Adrenal gland (tissue), 12 donors: ENCODE results near the gene RASL10A. TPM values are rescaled to one million over a fixed set of nuclear protein-coding genes. Genes with fewer than 3 reads are reported as not detected.

Experiments used
- DNase-seq, 7 donors: peaks; one replicate each; pipeline ENCODE4 v3.0.0-alpha.2; 2019 to 2020
- H3K27ac ChIP-seq, 5 donors: fragments of 200-600 bp; sonication (generic) in 4 of 5; 1 replicate in 3 of 5; 2 replicates in 2 of 5; pipeline versions ENCODE4 v1.5.1 to v1.8.0; 2016 to 2020; ENCODE audit warnings: mild to moderate bottlenecking in 1 of 5
- H3K27me3 ChIP-seq: fragments of 200-600 bp; 2 replicates; pipeline ENCODE4 v1.8.0; 2021
- H3K36me3 ChIP-seq, 2 donors: fragments of 200-600 bp; replicated peaks in 1 of 2; 1 replicate in 1 of 2; 2 replicates in 1 of 2; pipeline versions ENCODE4 v1.5.1 to v1.8.0; 2018 to 2022
- H3K4me1 ChIP-seq, 2 donors: fragments of 200-600 bp; replicated peaks in 1 of 2; 1 replicate in 1 of 2; 2 replicates in 1 of 2; pipeline versions ENCODE4 v1.5.1 to v1.8.0; 2018 to 2021
- H3K4me3 ChIP-seq, 4 donors: fragments of 200-600 bp; sonication (generic) in 3 of 4; one replicate each; pipeline ENCODE4 v1.5.1; 2016 to 2018
- H3K9me3 ChIP-seq, 3 donors: fragments of 200-600 bp; sonication (generic) in 1 of 3; replicated peaks in 1 of 3; 1 replicate in 2 of 3; 2 replicates in 1 of 3; pipeline versions ENCODE4 v1.5.1 to v1.8.0; 2016 to 2021
- POLR2A ChIP-seq, 2 donors: fragments of 450-650 bp; IDR thresholded peaks; one replicate each; pipeline ENCODE4 v1.6.1; 2017; ENCODE audit warnings: antibody characterized with exemption in 2 of 2, mild to moderate bottlenecking in 2 of 2, moderate library complexity in 1 of 2
- WGBS, 4 donors: extraction: QIAGEN DNeasy Blood & Tissue Kit in 2 of 4; methylation state at CpG; one replicate each; pipeline versions ENCODE4 v1.1.5 to v1.1.7; 2013 to 2017; 5-methylcytosine and 5-hydroxymethylcytosine counted together
- intact Hi-C, 2 donors: fragments of 100-400 bp; cut with DNase I; formaldehyde crosslinking; loops; one replicate each; pipeline versions ENCODE4 v1.14.1 to v1.15.0; 2022 to 2023
- polyA plus RNA-seq, 3 donors: library from polyadenylated mRNA; stranded (reverse); fragments of 200-250 nt in 2 of 3; fragments of 350-450 nt in 1 of 3; fragmentation: Illumina TruSeq in 1 of 3; extraction: RNeasy Lipid Tissue Mini Kit (QIAGEN cat#74804) in 1 of 3; gene quantifications; one replicate each; pipeline ENCODE4 v1.2.3, GENCODE V29; 2013 to 2014
- total RNA-seq, 9 donors: library from RNA; depleted of rRNA in 4 of 9; stranded (reverse); fragments of >200 nt in 4 of 9; fragments of 120-200 nt in 1 of 9; fragmentation: NEBNext Ultra II Directional in 1 of 9; extraction: Animal tissue kit (Norgen Biotek cat#: 25700) in 1 of 9; gene quantifications; one replicate each; pipeline versions ENCODE4 v1.1.0 to v1.2.4, GENCODE V29; 2013 to 2023
- TF ChIP-seq, protein P1 (sequence below), 6 experiments: fragments of 450-650 bp in 4 of 6; fragments of 200-600 bp in 2 of 6; sonication (generic) in 1 of 6; IDR thresholded peaks; 1 replicate in 5 of 6; 2 replicates in 1 of 6; pipeline versions ENCODE4 v1.5.1 to v1.8.0; 2016 to 2021; ENCODE audit warnings: antibody characterized with exemption in 6 of 6, mild to moderate bottlenecking in 2 of 6, moderate library complexity in 1 of 6
- donor health status: healthy with polysubstance abuse.
- donor health status: Bipolar disorder and iron deficiency.
- donor health status: DM: yes; HTN: yes; CAD: no.
- donor health status: DM: no; HTN: no; CAD: no.
- donor health status: DM: no; HTN: no; CAD: no.
- donor health status: DM: yes; HTN: yes; CAD: no.

Gene RASL10A
- total and polyA plus RNA-seq, 12 donors, result 0.33 to 14.4 (median 1.8) TPM

- intact Hi-C loops, result loop anchor here in 1 of 2 donors (5.0 kb wide), 1 partner anchor 36 kb away; the partner anchor contains the start of gene RASL10A
- Histone ChIP-seq H3K27ac (no peak overlapping the region), H3K36me3 (peaks cover 0 to 98% of the 10 kb centered on the region in 2 donors), H3K4me1 (no peaks in the 10 kb centered on the region), H3K9me3 (no peaks in the 10 kb centered on the region), H3K27me3 (no peaks in the 10 kb centered on the region), H3K4me3 (no peak overlapping the region)
- WGBS, 4 donors, result 82 to 93% (median 90%) methylated on average over 10 to 11 of the region's 11 CpGs
- no peak for DNase-seq
- TF ChIP-seq, protein P1, sequence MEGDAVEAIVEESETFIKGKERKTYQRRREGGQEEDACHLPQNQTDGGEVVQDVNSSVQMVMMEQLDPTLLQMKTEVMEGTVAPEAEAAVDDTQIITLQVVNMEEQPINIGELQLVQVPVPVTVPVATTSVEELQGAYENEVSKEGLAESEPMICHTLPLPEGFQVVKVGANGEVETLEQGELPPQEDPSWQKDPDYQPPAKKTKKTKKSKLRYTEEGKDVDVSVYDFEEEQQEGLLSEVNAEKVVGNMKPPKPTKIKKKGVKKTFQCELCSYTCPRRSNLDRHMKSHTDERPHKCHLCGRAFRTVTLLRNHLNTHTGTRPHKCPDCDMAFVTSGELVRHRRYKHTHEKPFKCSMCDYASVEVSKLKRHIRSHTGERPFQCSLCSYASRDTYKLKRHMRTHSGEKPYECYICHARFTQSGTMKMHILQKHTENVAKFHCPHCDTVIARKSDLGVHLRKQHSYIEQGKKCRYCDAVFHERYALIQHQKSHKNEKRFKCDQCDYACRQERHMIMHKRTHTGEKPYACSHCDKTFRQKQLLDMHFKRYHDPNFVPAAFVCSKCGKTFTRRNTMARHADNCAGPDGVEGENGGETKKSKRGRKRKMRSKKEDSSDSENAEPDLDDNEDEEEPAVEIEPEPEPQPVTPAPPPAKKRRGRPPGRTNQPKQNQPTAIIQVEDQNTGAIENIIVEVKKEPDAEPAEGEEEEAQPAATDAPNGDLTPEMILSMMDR (IDR thresholded peaks at IDR 0.05), result no peak
- no peak for TF ChIP-seq POLR2A (IDR thresholded peaks at IDR 0.05)
These were observed 37.8 kb upstream of the RASL10A start for GRCh38 chr22:29353286-29353685.

GRCh38 chr22:29352778-29353177 lies 37.3 kb upstream of the RASL10A start:
- Histone ChIP-seq H3K4me1 (no peaks in the 10 kb centered on the region), H3K4me3 (no peak overlapping the region), H3K27me3 (no peaks in the 10 kb centered on the region), H3K27ac (no peak overlapping the region), H3K36me3 (peaks cover 0 to 98% of the 10 kb centered on the region in 2 donors), H3K9me3 (no peaks in the 10 kb centered on the region)
- WGBS, 4 donors, result 80 to 86% (median 83%) methylated on average over 9 of the region's 9 CpGs
- intact Hi-C loops, result loop anchor here in 1 of 2 donors (5.0 kb wide), 1 partner anchor 35 kb away; the partner anchor contains the start of gene RASL10A
- TF ChIP-seq POLR2A (IDR thresholded peaks at IDR 0.05), result no peak
- TF ChIP-seq, protein P1 (IDR thresholded peaks at IDR 0.05), result no peak
- DNase-seq, result no peak

DNA sequence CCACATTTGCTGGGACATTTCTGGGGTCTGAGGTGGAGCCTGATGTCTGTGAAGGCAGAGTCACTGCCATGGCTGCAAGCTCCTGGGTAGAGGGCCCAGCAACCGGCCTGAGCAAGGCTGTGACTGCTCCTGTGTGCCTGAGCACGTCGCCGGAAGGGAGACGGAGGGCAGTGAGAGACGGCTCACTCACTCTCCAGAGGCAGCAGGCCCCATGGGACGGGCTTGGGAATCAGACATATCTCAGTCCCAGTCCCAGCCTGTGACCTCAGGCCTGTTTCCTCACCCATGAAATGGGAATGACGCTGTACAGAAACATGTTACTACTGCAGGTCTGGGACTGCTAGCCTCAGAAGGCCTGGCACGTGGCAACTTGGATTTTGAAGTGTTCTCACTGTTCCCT lies 36.4 kb upstream of the RASL10A start:
- 85 to 94% (median 88%) methylated on average over 2 to 9 of the region's 9 CpGs for WGBS, 4 donors
- H3K36me3 ChIP-seq, result peaks cover 0 to 99% of the 10 kb centered on the region in 2 donors
- intact Hi-C loops, result loop anchor here in 1 of 2 donors (5.0 kb wide), 1 partner anchor 35 kb away; the partner anchor contains the start of gene RASL10A
- H3K27me3 ChIP-seq, result no peaks in the 10 kb centered on the region
- no peaks in the 10 kb centered on the region for H3K9me3 ChIP-seq
- H3K4me3 ChIP-seq, result no peak overlapping the region
- no peaks in the 10 kb centered on the region for H3K4me1 ChIP-seq
- TF ChIP-seq, protein P1 (IDR thresholded peaks at IDR 0.05), result no peak
- no peak for TF ChIP-seq POLR2A (IDR thresholded peaks at IDR 0.05)
- no peak overlapping the region for H3K27ac ChIP-seq
- DNase-seq, result no peak

DNA sequence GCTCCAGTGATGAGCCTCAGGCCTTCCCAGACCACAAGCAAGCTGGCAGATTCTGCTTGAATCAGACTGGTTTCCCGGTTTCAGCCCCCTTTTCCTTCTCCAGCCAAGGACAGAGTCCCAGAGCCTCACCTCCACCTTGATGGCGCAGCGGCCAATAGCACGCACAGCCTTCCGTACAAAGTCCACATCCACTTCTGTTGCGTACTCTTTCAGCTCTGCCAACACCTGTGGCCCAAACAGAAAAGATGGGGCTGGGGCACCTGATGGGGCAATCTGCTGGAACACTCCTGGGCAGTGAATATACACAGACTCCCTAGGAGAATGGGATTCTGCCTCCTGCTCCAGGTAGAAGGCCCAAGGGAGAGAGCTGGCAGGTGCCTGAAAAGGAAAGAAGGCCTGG lies 35.5 kb upstream of the RASL10A start:
- intact Hi-C loops, result loop anchor here in 1 of 2 donors (5.0 kb wide), 1 partner anchor 34 kb away; the partner anchor contains the start of gene RASL10A
- Histone ChIP-seq H3K27me3 (no peaks in the 10 kb centered on the region), H3K9me3 (no peaks in the 10 kb centered on the region), H3K36me3 (peaks cover 0 to 97% of the 10 kb centered on the region in 2 donors), H3K4me3 (no peak overlapping the region), H3K4me1 (no peaks in the 10 kb centered on the region), H3K27ac (no peak overlapping the region)
- TF ChIP-seq POLR2A (IDR thresholded peaks at IDR 0.05), result no peak
- TF ChIP-seq, protein P1 (IDR thresholded peaks at IDR 0.05), result no peak
- DNase-seq, result no peak
- 94 to 99% (median 96%) methylated on average over 3 to 6 of the region's 6 CpGs for WGBS, 4 donors
